Calu3 (cell line): Measurements from ENCODE around the gene ATF7. TPM values are rescaled to one million over a fixed set of nuclear protein-coding genes. Genes with fewer than 3 reads are reported as not detected.

Experiments
- BruUV-seq: library from RNA; stranded (reverse); fragments of 400-500 nt; replicated peaks from 2 replicates; lab custom pipeline; 2021; lab: Mats Ljungman, UMichigan
- CTCF ChIA-PET: fragments of 300-600 bp; sonication (Branson Sonifier 250); formaldehyde crosslinking; loops from one replicate; lab custom pipeline; 2022; ENCODE audit warnings: antibody characterized with exemption; lab: Charles Lee
- DNase-seq: peaks from one replicate; pipeline ENCODE4 v3.0.0; 2022
- H3K27ac Mint-ChIP-seq: one replicate; pipeline ENCODE4 v1.8.0; 2022; ENCODE audit warnings: mixed read lengths; ENCODE audit not compliant: unreplicated experiment
- H3K27me3 Mint-ChIP-seq: one replicate; pipeline ENCODE4 v1.8.0; 2022; ENCODE audit warnings: mixed read lengths; ENCODE audit not compliant: unreplicated experiment
- H3K36me3 Mint-ChIP-seq: one replicate; pipeline ENCODE4 v1.8.0; 2022; ENCODE audit warnings: mild to moderate bottlenecking, moderate library complexity, mixed read lengths; ENCODE audit not compliant: insufficient read depth, unreplicated experiment
- H3K4me1 Mint-ChIP-seq: one replicate; pipeline ENCODE4 v1.8.0; 2022; ENCODE audit warnings: mild to moderate bottlenecking, low read depth, mixed read lengths; ENCODE audit not compliant: unreplicated experiment
- H3K4me3 Mint-ChIP-seq: one replicate; pipeline ENCODE4 v1.8.0; 2022; ENCODE audit warnings: mild to moderate bottlenecking, low read depth, moderate library complexity, mixed read lengths; ENCODE audit not compliant: unreplicated experiment
- H3K9me3 Mint-ChIP-seq: one replicate; pipeline ENCODE4 v1.8.0; 2022; ENCODE audit warnings: low read depth, mixed read lengths; ENCODE audit not compliant: unreplicated experiment
- intact Hi-C: fragments of 100-400 bp; cut with micrococcal nuclease; formaldehyde crosslinking; loops from one replicate; pipeline ENCODE4 v1.10.0; 2022; ENCODE audit not compliant: unreplicated experiment
- total RNA-seq: library from RNA; stranded (reverse); gene quantifications from 2 replicates; pipeline ENCODE4 v1.2.3, GENCODE V29; 2022
- TF ChIP-seq, protein P1 (sequence below): fragments of 200-600 bp; IDR thresholded peaks from one replicate; pipeline ENCODE4 v1.8.0; 2022; ENCODE audit warnings: antibody characterized with exemption; ENCODE audit not compliant: unreplicated experiment

ATF7 gene
- total RNA-seq, 1 experiment from 2014 or later = 18.0 TPM

DNA sequence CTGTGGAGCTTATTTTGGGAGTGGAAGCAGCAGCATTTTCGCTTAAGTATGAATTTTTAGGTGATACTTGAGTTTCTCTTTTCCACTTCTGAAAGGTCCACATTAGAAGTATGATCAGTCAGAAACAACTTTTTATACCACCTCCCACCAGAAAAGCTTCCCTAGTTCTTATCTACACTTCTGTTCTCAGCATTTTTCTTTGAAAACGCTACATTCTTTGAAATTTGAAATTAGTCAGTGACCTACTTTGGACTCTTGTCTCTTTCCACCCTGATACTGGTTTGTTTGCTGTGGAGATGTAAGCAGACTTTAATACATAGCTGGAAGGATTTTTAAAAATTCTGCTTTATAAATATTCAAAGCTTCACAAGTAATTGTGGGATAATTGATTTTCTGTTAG, 152.1 kb downstream of the ATF7 start:
- DNase-seq = no peak
- H3K4me1 Mint-ChIP-seq = no peaks in the 10 kb centered on the region
- CTCF ChIA-PET = no interaction called here
- H3K9me3 Mint-ChIP-seq = no peaks in the 10 kb centered on the region
- H3K4me3 Mint-ChIP-seq = no peak overlapping the region
- peaks cover 84% of the 10 kb centered on the region for H3K36me3 Mint-ChIP-seq
- TF ChIP-seq, protein P1, sequence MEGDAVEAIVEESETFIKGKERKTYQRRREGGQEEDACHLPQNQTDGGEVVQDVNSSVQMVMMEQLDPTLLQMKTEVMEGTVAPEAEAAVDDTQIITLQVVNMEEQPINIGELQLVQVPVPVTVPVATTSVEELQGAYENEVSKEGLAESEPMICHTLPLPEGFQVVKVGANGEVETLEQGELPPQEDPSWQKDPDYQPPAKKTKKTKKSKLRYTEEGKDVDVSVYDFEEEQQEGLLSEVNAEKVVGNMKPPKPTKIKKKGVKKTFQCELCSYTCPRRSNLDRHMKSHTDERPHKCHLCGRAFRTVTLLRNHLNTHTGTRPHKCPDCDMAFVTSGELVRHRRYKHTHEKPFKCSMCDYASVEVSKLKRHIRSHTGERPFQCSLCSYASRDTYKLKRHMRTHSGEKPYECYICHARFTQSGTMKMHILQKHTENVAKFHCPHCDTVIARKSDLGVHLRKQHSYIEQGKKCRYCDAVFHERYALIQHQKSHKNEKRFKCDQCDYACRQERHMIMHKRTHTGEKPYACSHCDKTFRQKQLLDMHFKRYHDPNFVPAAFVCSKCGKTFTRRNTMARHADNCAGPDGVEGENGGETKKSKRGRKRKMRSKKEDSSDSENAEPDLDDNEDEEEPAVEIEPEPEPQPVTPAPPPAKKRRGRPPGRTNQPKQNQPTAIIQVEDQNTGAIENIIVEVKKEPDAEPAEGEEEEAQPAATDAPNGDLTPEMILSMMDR = no peak
- intact Hi-C loops = no loop called here
- no peak overlapping the region for H3K27ac Mint-ChIP-seq
- TSS peak; percentile 16 for BruUV-seq
- H3K27me3 Mint-ChIP-seq = no peaks in the 10 kb centered on the region

DNA sequence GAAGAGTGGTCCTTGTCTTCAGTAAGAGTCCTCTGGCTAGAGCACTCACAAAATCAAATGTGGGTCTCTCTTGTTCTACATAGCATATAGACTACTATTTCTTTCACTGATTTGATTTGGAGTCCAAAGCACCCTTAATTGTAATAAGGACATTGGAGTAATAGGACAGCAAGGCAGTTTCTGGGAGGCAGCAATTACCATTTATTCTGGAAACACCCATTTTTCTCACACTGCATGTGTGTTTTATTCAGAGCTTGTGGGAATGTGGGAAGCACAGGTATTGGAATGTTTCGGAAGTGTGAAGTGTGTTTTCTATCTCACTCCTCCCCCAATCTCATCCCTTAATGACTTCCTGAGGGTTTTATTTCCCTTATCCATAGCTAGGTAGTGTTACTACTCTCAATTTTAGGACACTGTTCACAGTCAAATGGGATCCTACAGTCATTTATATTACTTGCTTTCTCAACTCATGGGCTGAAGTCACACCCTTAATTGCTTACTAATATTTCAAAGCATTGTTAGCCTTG, 154.1 kb downstream of the ATF7 start:
- no peak overlapping the region for H3K27ac Mint-ChIP-seq
- no peaks in the 10 kb centered on the region for H3K9me3 Mint-ChIP-seq
- no peaks in the 10 kb centered on the region for H3K27me3 Mint-ChIP-seq
- H3K4me1 Mint-ChIP-seq = no peaks in the 10 kb centered on the region
- no TSS peak for BruUV-seq
- TF ChIP-seq, protein P1 = no peak
- CTCF ChIA-PET = no interaction called here
- intact Hi-C loops = no loop called here
- peaks cover 85% of the 10 kb centered on the region for H3K36me3 Mint-ChIP-seq
- no peak overlapping the region for H3K4me3 Mint-ChIP-seq
- no peak for DNase-seq

- DNase-seq = no peak
- no peaks in the 10 kb centered on the region for H3K27me3 Mint-ChIP-seq
- CTCF ChIA-PET = no interaction called here
- no peaks in the 10 kb centered on the region for H3K9me3 Mint-ChIP-seq
- H3K36me3 Mint-ChIP-seq = peaks cover 86% of the 10 kb centered on the region
- H3K4me1 Mint-ChIP-seq = no peaks in the 10 kb centered on the region
- H3K4me3 Mint-ChIP-seq = no peak overlapping the region
- intact Hi-C loops = no loop called here
- no TSS peak for BruUV-seq
- no peak overlapping the region for H3K27ac Mint-ChIP-seq
- TF ChIP-seq, protein P1 = no peak
Observed at GRCh38 chr12:53468282-53468681, 157.9 kb downstream of the ATF7 start.

DNA sequence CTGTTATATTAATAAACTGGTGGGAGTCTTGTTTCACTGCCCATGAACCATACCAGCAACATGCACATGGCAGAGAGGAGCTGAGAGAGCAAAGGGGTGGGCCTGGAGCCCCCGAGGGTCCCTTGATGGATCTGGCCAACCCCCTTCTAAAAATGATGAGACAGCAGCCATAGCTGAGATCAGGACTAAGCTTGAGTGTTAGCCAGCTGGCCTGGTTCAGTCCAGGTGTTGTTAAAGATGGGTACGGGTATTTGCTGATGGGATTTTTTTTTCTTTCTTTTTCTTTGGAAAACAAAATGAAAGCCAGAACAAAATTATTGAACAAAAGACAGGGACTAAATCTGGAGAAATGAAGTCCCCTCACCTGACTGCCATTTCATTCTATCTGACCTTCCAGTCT, 158.3 kb downstream of the ATF7 start:
- H3K4me3 Mint-ChIP-seq = no peak overlapping the region
- intact Hi-C loops = no loop called here
- CTCF ChIA-PET = no interaction called here

More for the DNA sequence above, 158.3 kb downstream of the ATF7 start:
- DNase-seq = no peak
- no peaks in the 10 kb centered on the region for H3K9me3 Mint-ChIP-seq
- TF ChIP-seq, protein P1 = no peak
- no peak overlapping the region for H3K27ac Mint-ChIP-seq
- H3K36me3 Mint-ChIP-seq = peaks cover 88% of the 10 kb centered on the region
- H3K27me3 Mint-ChIP-seq = no peaks in the 10 kb centered on the region
- TSS peak; percentile 7 for BruUV-seq
- no peaks in the 10 kb centered on the region for H3K4me1 Mint-ChIP-seq
